H1 (cell line): ENCODE measurements around the gene ETV1. TPM values are rescaled to one million over a fixed set of nuclear protein-coding genes. Genes with fewer than 3 reads are reported as not detected.
A peak's percentile ranks its signal among the peaks of the same experiment; 100 is the strongest.

Experiments used
- CTCF ChIA-PET: fragments of 300-600 bp; sonication (Branson Sonifier 250); formaldehyde crosslinking; loops from one replicate; lab custom pipeline; 2021; ENCODE audit not compliant: partially characterized antibody; lab: Charles Lee
- POLR2A ChIA-PET: fragments of 300-600 bp; sonication (Branson Sonifier 250); formaldehyde crosslinking; loops from one replicate; lab custom pipeline; 2021; ENCODE audit warnings: inconsistent platforms; ENCODE audit not compliant: partially characterized antibody; lab: Charles Lee
- DNase-seq, 2 experiments: peaks; one replicate each; pipeline versions ENCODE4 v3.0.0 to v3.0.0-alpha.2; 2010 to 2022; ENCODE audit warnings: low spot score in 2 of 2, low read depth in 1 of 2, mixed read lengths in 1 of 2
- FAIRE-seq: peaks from 2 replicates; lab custom pipeline; 2011; peaks lifted over from hg19 to GRCh38; lab: Jason Lieb, UNC
- H2AFZ ChIP-seq: 2 replicates; pipeline ENCODE4 v1.8.1; 2012; ENCODE audit warnings: low read length, inconsistent platforms
- H2AK5ac ChIP-seq: 2 replicates; pipeline ENCODE4 v1.6.1; 2013; ENCODE audit warnings: low read depth, low read length
- H2BK120ac ChIP-seq: replicated peaks from 2 replicates; pipeline ENCODE3; 2013; ENCODE audit warnings: low read depth, low read length, inconsistent platforms
- H2BK12ac ChIP-seq: 2 replicates; pipeline ENCODE4 v1.6.1; 2013; ENCODE audit warnings: low read depth, low read length
- H2BK15ac ChIP-seq: 2 replicates; pipeline ENCODE4 v1.6.1; 2013; ENCODE audit warnings: low read length
- H2BK20ac ChIP-seq: 2 replicates; pipeline ENCODE4 v1.6.1; 2013; ENCODE audit warnings: low read length
- H2BK5ac ChIP-seq: 2 replicates; pipeline ENCODE4 v1.6.1; 2013; ENCODE audit warnings: low read depth, low read length
- H3K14ac ChIP-seq: 2 replicates; pipeline ENCODE4 v1.6.1; 2013; ENCODE audit warnings: inconsistent platforms; ENCODE audit not compliant: insufficient read length
- H3K18ac ChIP-seq: 2 replicates; pipeline ENCODE4 v1.6.1; 2013; ENCODE audit warnings: low read length; ENCODE audit errors: extremely low read depth
- H3K23ac ChIP-seq: 2 replicates; pipeline ENCODE4 v1.6.1; 2013; ENCODE audit warnings: inconsistent platforms; ENCODE audit not compliant: insufficient read length
- H3K23me2 ChIP-seq: 2 replicates; pipeline ENCODE4 v1.6.1; 2013; ENCODE audit warnings: low read depth, low read length
- H3K27ac ChIP-seq: 2 replicates; pipeline ENCODE4 v1.6.1; 2011; ENCODE audit warnings: low read depth, low read length, inconsistent platforms
- H3K27me3 ChIP-seq, 4 experiments: replicated peaks in 1 of 4; 1 replicate in 1 of 4; 2 replicates in 3 of 4; pipeline versions ENCODE4 v1.6.1 to v1.8.1; 2011 to 2013; ENCODE audit warnings: low read length in 3 of 4, mild to moderate bottlenecking in 3 of 4, inconsistent platforms in 2 of 4, mixed read lengths in 2 of 4, moderate library complexity in 1 of 4; ENCODE audit not compliant: control insufficient read depth in 3 of 4, insufficient read depth in 3 of 4; ENCODE audit errors: extremely low read depth in 1 of 4
- H3K36me3 ChIP-seq, 4 experiments: 2 replicates each; pipeline versions ENCODE4 v1.6.1 to v1.8.1; 2011 to 2013; ENCODE audit warnings: mild to moderate bottlenecking in 4 of 4, low read length in 3 of 4, moderate library complexity in 2 of 4, control low read depth in 1 of 4, inconsistent platforms in 1 of 4; ENCODE audit not compliant: insufficient read depth in 4 of 4, control insufficient read depth in 2 of 4
- H3K4ac ChIP-seq: replicated peaks from 2 replicates; pipeline ENCODE3; 2013; ENCODE audit warnings: low read length, low read depth, mixed read lengths, inconsistent platforms; ENCODE audit not compliant: insufficient read length
- H3K4me1 ChIP-seq, 4 experiments: replicated peaks in 1 of 4; 1 replicate in 1 of 4; 2 replicates in 3 of 4; pipeline versions ENCODE4 v1.6.1 to v1.8.1; 2011 to 2013; ENCODE audit warnings: low read length in 3 of 4, inconsistent platforms in 2 of 4, mixed read lengths in 1 of 4; ENCODE audit not compliant: insufficient read depth in 4 of 4, control insufficient read depth in 3 of 4
- H3K4me2 ChIP-seq, 2 experiments: 2 replicates each; pipeline versions ENCODE4 v1.6.1 to v1.8.1; 2011 to 2013; ENCODE audit warnings: low read depth in 2 of 2, low read length in 2 of 2, control low read depth in 1 of 2, inconsistent platforms in 1 of 2, mild to moderate bottlenecking in 1 of 2; ENCODE audit not compliant: insufficient read depth in 1 of 2
- H3K4me3 ChIP-seq, 4 experiments: fragments of 200-600, 300-600 bp in 1 of 4; sonication (generic), shearing (Covaris generic), sonication (Bioruptor Twin) in 1 of 4; 2 replicates each; pipeline versions ENCODE4 v1.5.1 to v1.8.1; 2011 to 2016; ENCODE audit warnings: low read length in 4 of 4, low read depth in 3 of 4, control low read depth in 2 of 4, inconsistent platforms in 2 of 4, mild to moderate bottlenecking in 2 of 4, mixed read lengths in 1 of 4, moderate library complexity in 1 of 4; ENCODE audit not compliant: insufficient read depth in 2 of 4; ENCODE audit errors: extremely low read depth in 1 of 4
- H3K56ac ChIP-seq: replicated peaks from 2 replicates; pipeline ENCODE3; 2013; ENCODE audit warnings: low read depth, mild to moderate bottlenecking, mixed read lengths, low read length, inconsistent platforms; ENCODE audit not compliant: insufficient read length
- H3K79me1 ChIP-seq: 2 replicates; pipeline ENCODE4 v1.6.1; 2013; ENCODE audit warnings: low read depth, low read length, control low read depth
- H3K79me2 ChIP-seq, 2 experiments: 2 replicates each; pipeline versions ENCODE4 v1.6.1 to v1.8.1; 2012 to 2013; ENCODE audit warnings: low read length in 2 of 2, mild to moderate bottlenecking in 2 of 2, inconsistent platforms in 1 of 2; ENCODE audit not compliant: insufficient read depth in 2 of 2, control insufficient read depth in 1 of 2
- H3K9ac ChIP-seq, 4 experiments: replicated peaks in 1 of 4; 1 replicate in 1 of 4; 2 replicates in 3 of 4; pipeline versions ENCODE4 v1.6.1 to v1.8.1; 2011 to 2013; ENCODE audit warnings: low read depth in 3 of 4, low read length in 3 of 4, control low read depth in 2 of 4, mild to moderate bottlenecking in 2 of 4, moderate library complexity in 2 of 4, inconsistent platforms in 1 of 4; ENCODE audit errors: extremely low read depth in 1 of 4
- H3K9me3 ChIP-seq, 2 experiments: 2 replicates each; pipeline versions ENCODE4 v1.6.1 to v1.8.1; 2012 to 2013; ENCODE audit warnings: mild to moderate bottlenecking in 2 of 2, moderate library complexity in 2 of 2, control low read depth in 1 of 2, inconsistent platforms in 1 of 2, low read depth in 1 of 2, low read length in 1 of 2, mixed read lengths in 1 of 2; ENCODE audit not compliant: insufficient read depth in 2 of 2
- H4K20me1 ChIP-seq, 2 experiments: replicated peaks in 1 of 2; 2 replicates each; pipeline versions ENCODE3 to v1.8.1; 2011 to 2013; ENCODE audit warnings: inconsistent platforms in 2 of 2, low read length in 2 of 2, mild to moderate bottlenecking in 1 of 2; ENCODE audit not compliant: insufficient read depth in 2 of 2, control insufficient read depth in 1 of 2
- H4K5ac ChIP-seq: 2 replicates; pipeline ENCODE4 v1.6.1; 2013; ENCODE audit warnings: low read length, low read depth, mixed read lengths, inconsistent platforms; ENCODE audit not compliant: insufficient read length
- H4K8ac ChIP-seq: 2 replicates; pipeline ENCODE4 v1.8.0; 2013; ENCODE audit warnings: mild to moderate bottlenecking, moderate library complexity, low read length, inconsistent platforms; ENCODE audit not compliant: insufficient read depth; ENCODE audit errors: extremely low read depth
- H4K91ac ChIP-seq: replicated peaks from 2 replicates; pipeline ENCODE3; 2013; ENCODE audit warnings: low read length, mixed read lengths, inconsistent platforms; ENCODE audit not compliant: insufficient read length
- HDAC6 ChIP-seq: IDR thresholded peaks from one replicate; pipeline ENCODE4 v1.7.1; 2012; ENCODE audit warnings: low read depth, mild to moderate bottlenecking, inconsistent platforms, low read length, moderate library complexity
- RAD21 ChIP-seq, 2 experiments: IDR thresholded peaks in 1 of 2; conservative IDR thresholded peaks in 1 of 2; 2 replicates each; pipeline ENCODE4 v1.6.1; 2011; ENCODE audit warnings: low read depth in 2 of 2, low read length in 2 of 2, improper control_type of control experiment in 1 of 2, inconsistent platforms in 1 of 2, mild to moderate bottlenecking in 1 of 2, moderate library complexity in 1 of 2
- WGBS, 2 experiments: shearing (Covaris generic) in 1 of 2; methylation state at CpG; one replicate each; pipeline versions ENCODE4 v1.1.6 to v1.1.7; 2013 to 2015; ENCODE audit warnings: low lambda C conversion rate in 2 of 2, mixed read lengths in 2 of 2, inconsistent platforms in 1 of 2, low coverage in 1 of 2, missing lambda C conversion rate in 1 of 2; ENCODE audit not compliant: insufficient replicate concordance in 2 of 2, insufficient coverage in 1 of 2, insufficient read length in 1 of 2; ENCODE audit errors: extremely low coverage in 1 of 2, missing lambda C conversion rate in 1 of 2; 5-methylcytosine and 5-hydroxymethylcytosine counted together
- polyA plus RNA-seq, 7 experiments: library from polyadenylated mRNA; depleted of rRNA in 3 of 7; stranded (reverse) in 5 of 7; unstranded in 2 of 7; fragments of >200 nt in 5 of 7; fragments of 200-250 nt in 2 of 7; gene quantifications; 1 replicate in 5 of 7; 2 replicates in 1 of 7; 4 replicates in 1 of 7; pipeline versions ENCODE4 v1.2.1 to v1.2.3, GENCODE V29; 2011 to 2013; ENCODE audit warnings: missing spikeins in 2 of 7, mixed read lengths in 2 of 7
- total RNA-seq: library from RNA; stranded (reverse); fragmentation: NEBNext Ultra II Directional; extraction: Animal tissue kit (Norgen Biotek cat#: 25700); gene quantifications from 2 replicates; pipeline ENCODE4 v1.2.1, GENCODE V29; 2021

ETV1 gene
- total and polyA plus RNA-seq, 2 of the 8 experiments (the other 6 are each of a cell fraction or from before 2014, with no cell fraction given) = 58.3 to 91.2 TPM

DNA sequence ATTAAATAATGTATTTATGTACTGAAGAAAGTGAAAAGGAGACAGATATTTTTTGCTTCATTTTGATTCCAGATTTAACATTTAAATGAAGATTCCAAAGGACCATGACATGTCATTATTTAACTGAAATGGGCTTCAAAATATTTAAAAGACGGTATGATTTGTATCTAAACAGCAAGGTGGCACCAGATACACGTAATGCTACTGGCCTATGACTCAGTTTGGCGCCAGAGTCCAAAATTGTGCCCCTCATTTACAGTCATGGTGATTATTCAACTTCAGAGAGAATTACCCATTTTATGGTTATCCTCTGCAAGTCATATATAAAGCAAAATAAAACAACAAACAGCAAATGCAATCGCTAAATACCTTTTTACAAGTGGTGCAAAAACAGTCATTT, 94.5 kb downstream of the ETV1 start:
- no peak for TF ChIP-seq HDAC6
- 0 out of 4 replicates have a peak, but pooled peaks of 1 of the 2 experiments have one; percentile 9 for TF ChIP-seq RAD21 (IDR thresholded peaks at IDR 0.05 in 1 of 2, conservative IDR thresholded peaks at IDR 0.05 in 1 of 2; ENCODE audit: low read depth in 2 of 2, low read length in 2 of 2)
- POLR2A ChIA-PET = no interaction called here
- CTCF ChIA-PET = interaction anchor here (0.6 kb wide), 1 partner anchor 180 kb away, joined by 3 read pairs; no protein-coding TSS in a partner anchor
- H3K4me2 ChIP-seq = no peak overlapping the region
- H4K5ac ChIP-seq = no peak overlapping the region
- no peak overlapping the region for H3K56ac ChIP-seq
- H3K79me1 ChIP-seq = no peaks in the 10 kb centered on the region
- H3K79me2 ChIP-seq = no peaks in the 10 kb centered on the region
- no peak overlapping the region for H3K4me3 ChIP-seq
- H3K4me1 ChIP-seq = peaks cover 0 to 3% (median 0%) of the 10 kb centered on the region in 4 experiments; a peak in 1 of 7 replicates
- no peak for DNase-seq
- H3K9ac ChIP-seq = no peak overlapping the region
- no peaks in the 10 kb centered on the region; a peak in 1 of 4 replicates for H3K9me3 ChIP-seq
- H3K27ac ChIP-seq = no peak overlapping the region
- H2BK12ac ChIP-seq = no peak overlapping the region
- no peak overlapping the region for H2AFZ ChIP-seq
- H3K36me3 ChIP-seq = peaks cover 0 to 6% (median 3%) of the 10 kb centered on the region in 4 experiments; a peak in 2 of 8 replicates
- no peaks in the 10 kb centered on the region for H3K27me3 ChIP-seq
- no peak overlapping the region for H2BK5ac ChIP-seq
- H2AK5ac ChIP-seq = no peak overlapping the region
- no peak overlapping the region for H2BK15ac ChIP-seq
- no peak overlapping the region for H3K14ac ChIP-seq
- no peak overlapping the region for H3K18ac ChIP-seq
- no peak overlapping the region for H2BK20ac ChIP-seq
- H3K4ac ChIP-seq = no peak overlapping the region
- WGBS, 2 experiments = 92% methylated on average over 4 of the region's 4 CpGs; no CpG with 5 or more reads in 1 of the 2 experiments
- H3K23me2 ChIP-seq = no peaks in the 10 kb centered on the region
- H3K23ac ChIP-seq = no peak overlapping the region
- no peaks in the 10 kb centered on the region for H4K20me1 ChIP-seq
- H4K8ac ChIP-seq = no peak overlapping the region
- FAIRE-seq = no peak
- H2BK120ac ChIP-seq = no peak overlapping the region
- no peak overlapping the region for H4K91ac ChIP-seq
